Small intestine (tissue), 7 donors: ENCODE measurements around the gene TTPAL. TPM values are rescaled to one million over a fixed set of nuclear protein-coding genes. Genes with fewer than 3 reads are reported as not detected.

Source experiments
- DNase-seq, 2 donors: peaks; one replicate each; pipeline versions ENCODE4 v3.0.0 to v3.0.0-alpha.2; 2013
- FAIRE-seq: peaks from 2 replicates; lab custom pipeline; 2012; peaks lifted over from hg19 to GRCh38; lab: Jason Lieb, UNC
- H3K27ac ChIP-seq, 3 donors: one replicate each; pipeline ENCODE4 v1.5.1; 2013; ENCODE audit warnings: low read length in 2 of 3, mild to moderate bottlenecking in 2 of 3, control low read depth in 1 of 3, inconsistent platforms in 1 of 3, low read depth in 1 of 3, moderate library complexity in 1 of 3
- H3K27me3 ChIP-seq, 3 donors: one replicate each; pipeline ENCODE4 v1.6.1; 2013; ENCODE audit warnings: low read length in 3 of 3, inconsistent platforms in 1 of 3; ENCODE audit not compliant: control insufficient read depth in 3 of 3, insufficient read depth in 3 of 3
- H3K36me3 ChIP-seq, 3 donors: one replicate each; pipeline ENCODE4 v1.6.1; 2013; ENCODE audit warnings: low read length in 3 of 3, inconsistent platforms in 1 of 3, low read depth in 1 of 3, mild to moderate bottlenecking in 1 of 3, moderate library complexity in 1 of 3; ENCODE audit not compliant: control insufficient read depth in 3 of 3, insufficient read depth in 2 of 3
- H3K4me1 ChIP-seq, 3 donors: one replicate each; pipeline ENCODE4 v1.6.1; 2013; ENCODE audit warnings: low read length in 2 of 3, inconsistent platforms in 1 of 3, low read depth in 1 of 3, mild to moderate bottlenecking in 1 of 3, moderate library complexity in 1 of 3; ENCODE audit not compliant: control insufficient read depth in 3 of 3, insufficient read depth in 2 of 3
- H3K4me3 ChIP-seq, 3 donors: one replicate each; pipeline ENCODE4 v1.5.1; 2013; ENCODE audit warnings: low read length in 3 of 3, control low read depth in 1 of 3, inconsistent platforms in 1 of 3, low read depth in 1 of 3, mild to moderate bottlenecking in 1 of 3, moderate library complexity in 1 of 3
- H3K9me3 ChIP-seq, 2 donors: one replicate each; pipeline ENCODE4 v1.6.1; 2013; ENCODE audit warnings: low read depth in 1 of 2, low read length in 1 of 2; ENCODE audit not compliant: control insufficient read depth in 2 of 2, insufficient read depth in 1 of 2
- WGBS, 3 donors: extraction: QIAGEN DNeasy Blood & Tissue Kit; methylation state at CpG; one replicate each; pipeline ENCODE4 v1.1.7; 2013; 5-methylcytosine and 5-hydroxymethylcytosine counted together
- polyA plus RNA-seq, 4 donors: library from polyadenylated mRNA; stranded (reverse) in 3 of 4; unstranded in 1 of 4; fragments of 200-250 nt in 3 of 4; fragments of 120-200 nt in 1 of 4; gene quantifications; one replicate each; pipeline versions ENCODE4 v1.2.1 to v1.2.3, GENCODE V29; 2013
- donor health status: healthy with polysubstance abuse.
- donor health status: control.
- donor health status: control.
- donor health status: Bipolar disorder and iron deficiency.
- donor health status: healthy.

The TTPAL gene
- polyA plus RNA-seq, 4 donors: 1.8 to 10.2 (median 3.6) TPM

- no peak for FAIRE-seq
- Histone ChIP-seq H3K4me1 (peaks cover 0 to 42% (median 2%) of the 10 kb centered on the region in 3 donors), H3K36me3 (peaks cover 2 to 63% (median 9%) of the 10 kb centered on the region in 3 donors), H3K27me3 (no peaks in the 10 kb centered on the region), H3K27ac (peak overlapping the region; percentile 7 to 82 (median 60)), H3K9me3 (no peaks in the 10 kb centered on the region), H3K4me3 (no peak overlapping the region)
- no peak for DNase-seq
- WGBS, 3 donors: 73 to 79% (median 75%) methylated on average over 17 of the region's 17 CpGs
Observed at GRCh38 chr20:44429419-44430269, 46.0 kb upstream of the TTPAL start.

DNA sequence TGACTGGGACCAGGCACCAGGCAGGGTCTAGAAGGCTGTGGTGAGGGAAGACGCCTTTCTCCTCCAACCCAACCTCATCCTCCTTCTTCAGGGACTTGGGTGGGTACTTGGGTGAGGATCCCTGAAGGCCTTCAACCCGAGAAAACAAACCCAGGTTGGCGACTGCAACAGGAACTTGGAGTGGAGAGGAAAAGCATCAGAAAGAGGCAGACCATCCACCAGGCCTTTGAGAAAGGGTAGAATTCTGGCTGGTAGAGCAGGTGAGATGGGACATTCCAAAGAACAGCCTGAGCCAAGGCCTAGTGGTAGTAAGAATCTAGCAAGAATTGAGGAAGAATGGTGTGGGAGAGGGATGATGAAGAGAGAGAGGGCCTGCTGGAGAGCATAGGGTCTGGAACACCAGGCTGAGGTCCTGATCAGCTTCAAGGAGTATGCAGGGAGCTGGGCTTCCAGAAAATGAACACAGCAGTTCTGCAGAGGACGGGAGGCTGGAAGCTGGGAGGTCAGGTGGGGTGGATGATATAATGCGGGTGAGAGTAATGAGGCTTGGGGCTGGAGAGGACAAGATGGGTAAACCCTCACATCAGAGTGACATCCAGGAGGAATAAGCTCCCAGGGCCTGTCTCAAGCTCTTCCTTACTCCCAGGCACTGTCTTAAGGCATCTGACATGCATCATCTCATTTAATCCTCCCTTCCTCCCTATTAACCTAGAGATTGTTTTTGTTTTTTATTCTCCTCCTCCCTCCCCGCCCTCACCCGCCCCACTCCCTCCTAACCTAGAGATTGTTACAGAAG lies 45.2 kb upstream of the TTPAL start:
- DNase-seq (no peak), FAIRE-seq (no peak)
- Histone ChIP-seq H3K4me1 (peaks cover 0 to 50% (median 2%) of the 10 kb centered on the region in 3 donors), H3K36me3 (peaks cover 2 to 55% (median 9%) of the 10 kb centered on the region in 3 donors), H3K27ac (peak overlapping the region; percentile 7 to 82 (median 60)), H3K4me3 (no peak overlapping the region), H3K9me3 (no peaks in the 10 kb centered on the region), H3K27me3 (no peaks in the 10 kb centered on the region)
- WGBS, 3 donors: 49 to 78% (median 64%) methylated on average over 7 of the region's 7 CpGs

GRCh38 chr20:44431118-44431501 lies 44.6 kb upstream of the TTPAL start:
- FAIRE-seq (no peak), DNase-seq (no peak)
- Histone ChIP-seq H3K4me3 (no peak overlapping the region), H3K36me3 (peaks cover 2 to 49% (median 9%) of the 10 kb centered on the region in 3 donors), H3K27ac (peak overlapping the region in 1 of 3 donors; percentile 82), H3K9me3 (no peaks in the 10 kb centered on the region), H3K4me1 (peaks cover 0 to 56% (median 2%) of the 10 kb centered on the region in 3 donors), H3K27me3 (no peaks in the 10 kb centered on the region)
- WGBS, 3 donors: 40 to 49% (median 43%) methylated on average over 4 of the region's 4 CpGs

DNA sequence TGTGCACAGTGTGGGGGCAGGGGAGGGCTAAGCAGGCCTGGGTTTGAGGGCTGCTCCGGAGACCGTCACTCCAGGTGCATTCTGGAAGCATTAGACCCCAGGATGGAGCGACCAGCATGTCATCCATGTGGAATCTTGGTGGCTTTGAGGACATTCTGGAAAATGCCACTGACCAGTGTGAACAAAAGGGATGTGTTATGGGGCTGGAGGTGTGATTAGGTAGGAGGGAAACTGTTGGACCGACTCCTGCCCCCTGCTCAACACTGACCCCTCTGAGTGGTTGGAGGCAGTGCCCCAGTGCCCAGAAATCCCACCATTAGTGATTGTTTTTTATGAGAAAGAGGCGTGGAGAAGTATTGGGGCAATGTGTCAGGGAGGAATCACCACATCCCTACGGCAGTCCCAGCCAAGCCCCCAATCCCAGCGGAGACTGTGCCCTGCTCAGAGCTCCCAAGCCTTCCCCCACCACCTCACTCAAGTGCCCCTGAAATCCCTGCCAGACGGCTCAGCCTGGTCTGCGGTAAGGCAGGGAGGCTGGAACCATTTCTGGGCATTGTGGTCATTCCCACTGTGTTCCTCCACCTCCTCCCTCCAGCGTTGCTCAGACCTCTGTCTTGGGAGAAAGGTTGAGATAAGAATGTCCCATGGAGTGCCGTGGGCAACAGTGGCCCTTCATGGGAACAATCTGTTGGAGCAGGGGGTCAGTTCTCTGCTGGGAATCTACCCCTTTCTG lies 44.0 kb upstream of the TTPAL start:
- H3K9me3 ChIP-seq: no peaks in the 10 kb centered on the region
- peaks cover 2 to 43% (median 9%) of the 10 kb centered on the region in 3 donors for H3K36me3 ChIP-seq
- H3K27ac ChIP-seq: peak overlapping the region; percentile 28 to 82 (median 39)
- H3K27me3 ChIP-seq: no peaks in the 10 kb centered on the region
- 45 to 55% (median 47%) methylated on average over 11 of the region's 11 CpGs for WGBS, 3 donors
- FAIRE-seq: no peak
- DNase-seq: no peak
- no peak overlapping the region for H3K4me3 ChIP-seq
- H3K4me1 ChIP-seq: peaks cover 0 to 58% (median 2%) of the 10 kb centered on the region in 3 donors

DNA sequence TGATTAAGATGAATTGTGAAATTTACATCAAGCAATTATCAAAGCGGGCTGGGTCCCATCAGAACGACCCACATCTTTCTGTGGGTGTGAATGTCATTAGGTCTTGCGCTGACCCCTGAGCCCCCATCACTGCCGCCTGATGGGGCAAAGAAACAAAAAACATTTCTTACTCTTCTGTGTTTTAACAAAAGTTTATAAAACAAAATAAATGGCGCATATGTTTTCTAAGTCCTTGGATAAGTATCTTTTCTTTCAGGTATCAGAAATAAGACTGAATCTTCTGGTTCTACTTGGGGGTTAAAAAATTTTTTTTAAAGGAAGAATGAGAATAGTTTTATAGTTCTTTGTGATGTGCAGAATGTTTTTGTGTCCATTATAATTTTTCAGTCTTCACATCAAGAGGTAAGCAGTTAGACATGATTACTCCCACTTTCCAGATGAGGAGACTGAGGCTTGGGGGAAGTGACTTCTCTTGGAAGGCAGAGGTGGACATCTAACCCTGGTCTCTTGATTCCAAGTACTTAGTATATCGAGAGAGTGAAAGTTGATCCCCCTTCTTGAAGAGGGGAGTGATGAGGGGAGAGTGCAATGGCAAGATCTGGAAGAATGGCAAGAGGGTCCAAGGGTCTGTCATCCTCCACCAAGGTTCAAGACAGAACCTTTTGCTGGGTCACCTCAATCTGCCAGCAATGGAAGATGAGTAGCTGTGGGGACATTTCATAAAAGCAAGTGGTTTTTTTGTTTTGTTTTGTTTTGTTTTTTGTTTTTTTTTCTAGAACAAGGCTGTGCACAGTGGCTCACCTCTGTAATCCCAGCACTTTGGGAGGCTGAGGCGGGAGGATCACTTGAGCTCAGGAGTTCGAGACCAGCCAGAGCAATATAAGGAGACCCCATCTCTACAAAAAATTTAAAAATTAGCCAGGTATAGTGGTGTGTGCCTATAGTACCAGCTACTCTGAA lies 42.8 kb upstream of the TTPAL start:
- Histone ChIP-seq H3K27me3 (no peaks in the 10 kb centered on the region), H3K9me3 (no peaks in the 10 kb centered on the region), H3K4me1 (peaks cover 0 to 58% (median 2%) of the 10 kb centered on the region in 3 donors), H3K4me3 (no peak overlapping the region), H3K27ac (peak overlapping the region; percentile 27 to 93 (median 82)), H3K36me3 (peaks cover 2 to 37% (median 9%) of the 10 kb centered on the region in 3 donors)
- DNase-seq (no peak), FAIRE-seq (no peak)
- 61 to 73% (median 68%) methylated on average over 8 of the region's 8 CpGs for WGBS, 3 donors

DNA sequence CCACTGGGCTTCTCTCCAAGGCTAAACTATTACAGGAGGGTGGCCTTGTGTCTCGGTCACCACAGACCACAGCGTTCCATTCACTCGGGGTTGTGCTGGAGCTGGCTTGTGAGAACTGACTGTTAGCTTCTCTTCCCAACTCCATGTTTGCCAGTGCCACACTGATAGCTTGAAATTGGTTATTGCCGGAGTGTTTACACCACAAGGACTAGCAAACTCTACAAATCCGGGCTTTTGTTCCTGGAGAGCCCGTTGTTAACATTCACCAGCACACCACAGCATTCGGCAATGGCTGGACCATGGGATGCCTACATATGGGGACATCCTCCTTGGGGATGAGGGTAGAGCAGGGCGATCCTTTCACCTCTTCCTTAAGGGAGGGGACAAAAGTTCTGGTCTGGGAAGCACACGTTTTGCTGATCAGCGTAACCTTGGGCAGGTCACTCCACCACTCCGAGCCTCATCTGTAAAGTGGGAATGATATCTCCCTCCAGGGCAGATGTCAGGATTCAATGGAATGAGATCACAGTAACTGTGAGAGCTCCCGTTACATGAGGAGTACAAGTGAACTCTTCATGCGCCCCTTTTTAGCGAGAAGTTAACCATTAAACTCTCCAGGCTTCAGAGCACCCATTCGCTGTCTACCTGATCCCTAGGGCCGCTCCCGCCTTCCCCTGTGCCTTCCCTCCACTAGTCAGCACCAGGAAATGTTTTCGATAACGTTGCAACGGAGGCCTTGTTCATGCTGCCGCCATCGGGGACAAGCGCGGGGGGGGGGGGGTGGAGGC lies 41.7 kb upstream of the TTPAL start:
- Histone ChIP-seq H3K9me3 (no peaks in the 10 kb centered on the region), H3K36me3 (peaks cover under 1 to 30% (median 2%) of the 10 kb centered on the region in 3 donors), H3K4me3 (no peak overlapping the region), H3K27ac (peak overlapping the region; percentile 82 to 93 (median 89)), H3K27me3 (no peaks in the 10 kb centered on the region), H3K4me1 (peaks cover 0 to 58% (median 2%) of the 10 kb centered on the region in 3 donors)
- DNase-seq: peak in 1 of 2 donors; percentile 99
- WGBS, 3 donors: 14 to 63% (median 32%) methylated on average over 24 of the region's 24 CpGs
- FAIRE-seq: no peak
